SK-N-SH (cell line): ENCODE data around the gene OLFM1. TPM values are rescaled to one million over a fixed set of nuclear protein-coding genes. Genes with fewer than 3 reads are reported as not detected.

Source experiments
- CTCF ChIA-PET: fragments of 300-600, 350-600 bp; formaldehyde crosslinking; extraction: SDS; loops from one replicate; lab custom pipeline; 2021; lab: Yijun Ruan, JAX
- POLR2A ChIA-PET: fragments of 350-600 bp; sonication (Branson Sonifier 250); formaldehyde crosslinking; extraction: SDS; loops from one replicate; lab custom pipeline; 2020; ENCODE audit warnings: antibody characterized with exemption, inconsistent platforms; lab: Yijun Ruan, JAX
- DNase-seq: peaks from one replicate; pipeline ENCODE4 v3.0.0; 2012
- H2AFZ ChIP-seq: fragments of 200-600 bp; sonication (generic); 2 replicates; pipeline ENCODE4 v1.8.1; 2016; ENCODE audit warnings: antibody characterized with exemption, mild to moderate bottlenecking, low read depth
- H3F3A ChIP-seq: fragments of 200-600 bp; sonication (generic); replicated peaks from 2 replicates; pipeline ENCODE3; 2016; ENCODE audit warnings: antibody characterized with exemption, mild to moderate bottlenecking; ENCODE audit not compliant: insufficient read depth
- H3K27ac ChIP-seq, 2 experiments: fragments of 200-500 bp in 1 of 2; fragments of 200-600 bp in 1 of 2; sonication (Bioruptor generic) in 1 of 2; sonication (generic), shearing (Covaris generic) in 1 of 2; 2 replicates each; pipeline versions ENCODE4 v1.5.1 to v1.6.1; 2014 to 2016; ENCODE audit warnings: low read depth in 2 of 2, inconsistent platforms in 1 of 2, low read length in 1 of 2, mild to moderate bottlenecking in 1 of 2, mixed read lengths in 1 of 2
- H3K27me3 ChIP-seq: fragments of 200-600 bp; sonication (generic), shearing (Covaris generic); 2 replicates; pipeline ENCODE4 v1.6.1; 2016; ENCODE audit warnings: mixed run types; ENCODE audit not compliant: insufficient read depth
- H3K36me3 ChIP-seq, 2 experiments: fragments of 200-500 bp in 1 of 2; fragments of 200-600 bp in 1 of 2; sonication (Bioruptor generic) in 1 of 2; sonication (generic) in 1 of 2; replicated peaks in 1 of 2; 2 replicates each; pipeline versions ENCODE3 to v1.5.1; 2014 to 2016; ENCODE audit warnings: low read length in 1 of 2, mild to moderate bottlenecking in 1 of 2; ENCODE audit not compliant: insufficient read depth in 2 of 2, control insufficient read depth in 1 of 2
- H3K4me1 ChIP-seq, 2 experiments: fragments of 200-500 bp in 1 of 2; fragments of 200-600 bp in 1 of 2; sonication (Bioruptor generic) in 1 of 2; sonication (generic), shearing (Covaris generic) in 1 of 2; 2 replicates each; pipeline versions ENCODE4 v1.5.1 to v1.6.1; 2014 to 2016; ENCODE audit warnings: low read depth in 1 of 2, low read length in 1 of 2, mixed run types in 1 of 2; ENCODE audit not compliant: insufficient read depth in 2 of 2, control insufficient read depth in 1 of 2
- H3K4me2 ChIP-seq: fragments of 200-600 bp; sonication (generic), shearing (Covaris generic); 2 replicates; pipeline ENCODE4 v1.6.1; 2017; ENCODE audit warnings: mixed run types
- H3K4me3 ChIP-seq, 2 experiments: fragments of 200-500 bp in 1 of 2; fragments of 200-600 bp in 1 of 2; sonication (Bioruptor generic) in 1 of 2; sonication (generic), shearing (Covaris generic) in 1 of 2; 2 replicates each; pipeline versions ENCODE4 v1.5.1 to v1.8.1; 2014 to 2016; ENCODE audit warnings: low read depth in 2 of 2, inconsistent platforms in 1 of 2, low read length in 1 of 2, mild to moderate bottlenecking in 1 of 2, mixed read lengths in 1 of 2, moderate library complexity in 1 of 2
- H3K79me2 ChIP-seq: fragments of 200-600 bp; sonication (generic); 2 replicates; pipeline ENCODE4 v1.8.1; 2017; ENCODE audit warnings: mild to moderate bottlenecking; ENCODE audit not compliant: insufficient read depth
- H3K9ac ChIP-seq: fragments of 200-600 bp; sonication (generic); 2 replicates; pipeline ENCODE4 v1.6.1; 2017; ENCODE audit warnings: mixed run types
- H3K9me2 ChIP-seq: fragments of 200-600 bp; sonication (generic); 2 replicates; pipeline ENCODE4 v1.6.1; 2017; ENCODE audit warnings: mixed run types
- H3K9me3 ChIP-seq: fragments of 200-600 bp; sonication (generic); 2 replicates; pipeline ENCODE4 v1.6.1; 2017; ENCODE audit warnings: mixed run types, mild to moderate bottlenecking, moderate library complexity
- H4K20me1 ChIP-seq: fragments of 200-600 bp; sonication (generic); 2 replicates; pipeline ENCODE4 v1.6.1; 2017; ENCODE audit warnings: mild to moderate bottlenecking, mixed run types; ENCODE audit not compliant: insufficient read depth
- CHD2 ChIP-seq: fragments of 150-350 bp; IDR thresholded peaks from 2 replicates; pipeline ENCODE4 v1.6.1; 2018; ENCODE audit warnings: low read length; ENCODE audit not compliant: partially characterized antibody
- FOSL2 ChIP-seq: IDR thresholded peaks from 2 replicates; pipeline ENCODE4 v1.4.0; 2012; ENCODE audit warnings: low read depth, mild to moderate bottlenecking, moderate library complexity, borderline replicate concordance
- FOXJ3 ChIP-seq: sonication (generic); formaldehyde crosslinking; IDR thresholded peaks from 2 replicates; pipeline ENCODE4 v1.5.1; 2020; ENCODE audit warnings: mild to moderate bottlenecking, missing genetic modification reagents
- GABPA ChIP-seq: IDR thresholded peaks from 2 replicates; pipeline ENCODE4 v1.4.0; 2012; ENCODE audit warnings: low read depth, mild to moderate bottlenecking
- IRF3 ChIP-seq: fragments of 150-350 bp; IDR thresholded peaks from 2 replicates; pipeline ENCODE4 v1.6.1; 2016; ENCODE audit warnings: mild to moderate bottlenecking, low read depth, low read length
- JUND ChIP-seq: IDR thresholded peaks from 2 replicates; pipeline ENCODE4 v1.4.0; 2012
- MEF2A ChIP-seq: IDR thresholded peaks from 2 replicates; pipeline ENCODE4 v1.4.0; 2012; ENCODE audit warnings: low read depth, borderline replicate concordance
- MXI1 ChIP-seq: IDR thresholded peaks from 2 replicates; pipeline ENCODE4 v1.6.1; 2012; ENCODE audit warnings: mild to moderate bottlenecking, low read depth, low read length, improper control_type of control experiment
- NRF1 ChIP-seq: IDR thresholded peaks from 2 replicates; pipeline ENCODE4 v1.6.1; 2012; ENCODE audit warnings: low read depth, mild to moderate bottlenecking, low read length
- PBX3 ChIP-seq: IDR thresholded peaks from 2 replicates; pipeline ENCODE4; 2012
- RAD21 ChIP-seq: IDR thresholded peaks from 2 replicates; pipeline ENCODE4 v1.6.1; 2012; ENCODE audit warnings: mild to moderate bottlenecking, low read length
- RCOR1 ChIP-seq: fragments of 150-350 bp; IDR thresholded peaks from 2 replicates; pipeline ENCODE4 v1.6.1; 2017; ENCODE audit warnings: antibody characterized with exemption, low read length
- RFX5 ChIP-seq: IDR thresholded peaks from 2 replicates; pipeline ENCODE4 v1.6.1; 2012; ENCODE audit warnings: mild to moderate bottlenecking, improper control_type of control experiment, low read length
- RXRA ChIP-seq: IDR thresholded peaks from 2 replicates; pipeline ENCODE4 v1.4.0; 2012; ENCODE audit warnings: low read depth, mild to moderate bottlenecking, borderline replicate concordance
- SMC3 ChIP-seq: IDR thresholded peaks from 2 replicates; pipeline ENCODE4 v1.6.1; 2012; ENCODE audit warnings: low read depth, low read length, improper control_type of control experiment
- TAF1 ChIP-seq: IDR thresholded peaks from 2 replicates; pipeline ENCODE4 v1.6.1; 2012; ENCODE audit warnings: low read depth, mild to moderate bottlenecking, low read length, moderate library complexity, borderline replicate concordance
- USF2 ChIP-seq: fragments of 150-350 bp; IDR thresholded peaks from 2 replicates; pipeline ENCODE4 v1.6.1; 2017; ENCODE audit warnings: antibody characterized with exemption, low read length, low read depth, borderline replicate concordance
- YY1 ChIP-seq: IDR thresholded peaks from 2 replicates; pipeline ENCODE4 v1.4.0; 2012; ENCODE audit warnings: low read depth, mild to moderate bottlenecking
- WGBS: methylation state at CpG from one replicate; pipeline ENCODE4 v1.1.6; 2017; ENCODE audit warnings: low lambda C conversion rate; 5-methylcytosine and 5-hydroxymethylcytosine counted together
- polyA plus RNA-seq, 3 experiments: library from polyadenylated mRNA; depleted of rRNA; stranded (reverse); fragments of >200 nt; gene quantifications; 2 replicates each; pipeline ENCODE4 v1.2.3, GENCODE V29; 2012

Gene OLFM1
- polyA plus RNA-seq, 1 of the 3 experiments (the other 2 are of a cell fraction): 15.9 TPM

GRCh38 chr9:135102331-135102730 lies 14.9 kb downstream of the OLFM1 start:
- Histone ChIP-seq H3K79me2 (no peaks in the 10 kb centered on the region), H3K27ac (no peak overlapping the region), H3K9me3 (no peaks in the 10 kb centered on the region), H3K9ac (no peak overlapping the region), H3K4me1 (no peaks in the 10 kb centered on the region; a peak in 1 of 4 replicates)
- CTCF ChIA-PET: interaction anchor here (1.0 kb wide), 1 partner anchor 81 kb away, joined by 3 read pairs; no protein-coding TSS in a partner anchor
- POLR2A ChIA-PET: no interaction called here
- no peak for TF ChIP-seq CHD2
- no peak for TF ChIP-seq MXI1
- TF ChIP-seq PBX3: no peak
- no peak for TF ChIP-seq RFX5
- TF ChIP-seq RAD21: no peak
- TF ChIP-seq JUND: no peak
- no peak for TF ChIP-seq MEF2A
- no peak for TF ChIP-seq USF2
- no peak for TF ChIP-seq SMC3
- no peak for TF ChIP-seq NRF1
- TF ChIP-seq GABPA: no peak
- TF ChIP-seq RXRA: no peak
- no peak for TF ChIP-seq YY1
- no peak for TF ChIP-seq IRF3
- no peak for TF ChIP-seq FOSL2
- TF ChIP-seq TAF1: no peak
- TF ChIP-seq FOXJ3: no peak
- TF ChIP-seq RCOR1: no peak
- TF ChIP-seq, all 33 proteins: peak for 0
- DNase-seq: no peak
- WGBS: 70% methylated on average over 12 of the region's 12 CpGs
- Histone ChIP-seq H3F3A (no peaks in the 10 kb centered on the region), H3K4me3 (no peak overlapping the region), H2AFZ (no peak overlapping the region), H3K27me3 (no peaks in the 10 kb centered on the region), H3K36me3 (no peaks in the 10 kb centered on the region), H4K20me1 (no peaks in the 10 kb centered on the region), H3K4me2 (no peak overlapping the region), H3K9me2 (no peaks in the 10 kb centered on the region)
